KMS-11 (cell line): ENCODE results near the gene LRRD1.
"Not testable (repeated sequence)": the region's sequence is repeated elsewhere in the genome, so short reads cannot be mapped to it uniquely, and the experiment has no call there.

ENCODE experiments used
- H2AFZ ChIP-seq: fragments of 200-600 bp; sonication (generic); 2 replicates; pipeline ENCODE4 v1.6.1; 2016; ENCODE audit warnings: antibody characterized with exemption, mixed run types, low read depth
- H3K27ac ChIP-seq: fragments of 200-600 bp; sonication (generic); 2 replicates; pipeline ENCODE4 v1.6.1; 2016; ENCODE audit warnings: mild to moderate bottlenecking, mixed run types
- H3K27me3 ChIP-seq: fragments of 200-600 bp; sonication (generic); 2 replicates; pipeline ENCODE4 v1.6.1; 2017; ENCODE audit warnings: mild to moderate bottlenecking, low read depth, mixed run types, moderate library complexity; ENCODE audit not compliant: insufficient read depth
- H3K36me3 ChIP-seq: fragments of 200-600 bp; sonication (generic); 2 replicates; pipeline ENCODE4 v1.6.1; 2017; ENCODE audit warnings: mild to moderate bottlenecking, mixed run types; ENCODE audit not compliant: insufficient read depth
- H3K4me1 ChIP-seq: fragments of 200-600 bp; sonication (generic); 2 replicates; pipeline ENCODE4 v1.6.1; 2016; ENCODE audit warnings: mild to moderate bottlenecking, low read depth, mixed run types; ENCODE audit not compliant: poor library complexity, severe bottlenecking
- H3K4me2 ChIP-seq: fragments of 200-600 bp; sonication (generic); 2 replicates; pipeline ENCODE4 v1.7.0; 2016; ENCODE audit warnings: mild to moderate bottlenecking, mixed run types
- H3K4me3 ChIP-seq: fragments of 200-600 bp; sonication (generic); IDR thresholded peaks from 2 replicates; pipeline ENCODE4 v1.6.1; 2017; ENCODE audit warnings: low read depth, low read length, mixed read lengths; ENCODE audit not compliant: insufficient read depth
- H3K79me2 ChIP-seq: fragments of 200-600 bp; sonication (generic); 2 replicates; pipeline ENCODE4 v1.6.1; 2016; ENCODE audit warnings: low read depth, mixed run types; ENCODE audit not compliant: insufficient read depth
- H3K9ac ChIP-seq: fragments of 200-600 bp; sonication (generic); 2 replicates; pipeline ENCODE4 v1.6.1; 2016; ENCODE audit warnings: mild to moderate bottlenecking, mixed run types
- H4K20me1 ChIP-seq: fragments of 200-600 bp; sonication (generic); 2 replicates; pipeline ENCODE4 v1.6.1; 2016; ENCODE audit warnings: mild to moderate bottlenecking, mixed run types; ENCODE audit not compliant: insufficient read depth
- CTCF ChIP-seq: fragments of 200-600 bp; sonication (generic); conservative IDR thresholded peaks from 2 replicates; pipeline ENCODE4 v1.6.1; 2017; ENCODE audit warnings: low read depth, mild to moderate bottlenecking, antibody characterized with exemption, low read length, moderate library complexity, mixed read lengths

Gene LRRD1

GRCh38 chr7:92192326-92192725 lies 13.4 kb upstream of the LRRD1 start:
- H4K20me1 ChIP-seq = no peaks in the 10 kb centered on the region
- no peak overlapping the region for H3K4me3 ChIP-seq
- no peak overlapping the region for H3K27ac ChIP-seq
- no peak overlapping the region for H3K9ac ChIP-seq
- no peak overlapping the region for H2AFZ ChIP-seq
- no peak overlapping the region for H3K4me2 ChIP-seq
- no peaks in the 10 kb centered on the region for H3K27me3 ChIP-seq
- no peaks in the 10 kb centered on the region for H3K79me2 ChIP-seq
- no peak for TF ChIP-seq CTCF
- H3K4me1 ChIP-seq = no peaks in the 10 kb centered on the region
- H3K36me3 ChIP-seq = no peaks in the 10 kb centered on the region

- H3K4me2 ChIP-seq = not testable (repeated sequence)
Observed at GRCh38 chr7:92189246-92189645, 10.3 kb upstream of the LRRD1 start.

GRCh38 chr7:92184294-92184693 lies 5.4 kb upstream of the LRRD1 start:
- not testable (repeated sequence) for H3K4me1 ChIP-seq, H3K79me2 ChIP-seq, H2AFZ ChIP-seq, H3K27ac ChIP-seq, H3K4me3 ChIP-seq, H3K27me3 ChIP-seq, H3K9ac ChIP-seq, H3K36me3 ChIP-seq, H4K20me1 ChIP-seq, H3K4me2 ChIP-seq

More at GRCh38 chr7:92189246-92189645, 10.3 kb upstream of the LRRD1 start:
- H3K4me1 ChIP-seq, H3K9ac ChIP-seq, H3K27me3 ChIP-seq, H2AFZ ChIP-seq, H3K27ac ChIP-seq, H3K36me3 ChIP-seq, H4K20me1 ChIP-seq, H3K4me3 ChIP-seq, H3K79me2 ChIP-seq: not testable (repeated sequence)

GRCh38 chr7:92177362-92177761 lies 1.6 kb downstream of the LRRD1 start:
- Histone ChIP-seq H3K4me2 (no peak overlapping the region), H3K36me3 (no peaks in the 10 kb centered on the region), H3K4me3 (no peak overlapping the region), H3K9ac (no peak overlapping the region), H2AFZ (no peak overlapping the region), H4K20me1 (no peaks in the 10 kb centered on the region), H3K27me3 (no peaks in the 10 kb centered on the region), H3K27ac (no peak overlapping the region), H3K79me2 (no peaks in the 10 kb centered on the region), H3K4me1 (peaks cover 5% of the 10 kb centered on the region)
- no peak for TF ChIP-seq CTCF

- H3K27ac ChIP-seq, H3K4me1 ChIP-seq, H2AFZ ChIP-seq, H3K9ac ChIP-seq, H3K4me2 ChIP-seq, H3K4me3 ChIP-seq, H4K20me1 ChIP-seq, H3K36me3 ChIP-seq, H3K79me2 ChIP-seq, H3K27me3 ChIP-seq: not testable (repeated sequence)
Observed at GRCh38 chr7:92169529-92169928, 9.4 kb downstream of the LRRD1 start.

GRCh38 chr7:92161271-92161670 lies 17.7 kb downstream of the LRRD1 start:
- H3K79me2 ChIP-seq = no peaks in the 10 kb centered on the region
- H3K4me2 ChIP-seq = no peak overlapping the region
- H4K20me1 ChIP-seq = no peaks in the 10 kb centered on the region
- H3K4me1 ChIP-seq = no peaks in the 10 kb centered on the region
- no peaks in the 10 kb centered on the region for H3K36me3 ChIP-seq
- no peak overlapping the region for H3K27ac ChIP-seq
- TF ChIP-seq CTCF = no peak
- no peaks in the 10 kb centered on the region for H3K27me3 ChIP-seq
- H2AFZ ChIP-seq = no peak overlapping the region
- no peak overlapping the region for H3K4me3 ChIP-seq
- no peak overlapping the region for H3K9ac ChIP-seq
